ENCODE measurements around the gene TOP2A. TPM values are rescaled to one million over a fixed set of nuclear protein-coding genes. Genes with fewer than 3 reads are reported as not detected.

TOP2A gene
- total RNA-seq, 2 donors from 2014 or later, result 0.31 to 3.7 TPM

- H3K9me3 ChIP-seq, result no peaks in the 10 kb centered on the region
Measured at GRCh38 chr17:40437095-40437732, 19.5 kb upstream of the TOP2A start.

GRCh38 chr17:40436636-40437035 is 18.9 kb upstream of the TOP2A start:
- no peak overlapping the region for H3K4me3 ChIP-seq
- H3K9me3 ChIP-seq, result no peaks in the 10 kb centered on the region
- H3K27me3 ChIP-seq, result no peaks in the 10 kb centered on the region
- peaks cover 0 to 29% of the 10 kb centered on the region in 2 donors for H3K4me1 ChIP-seq
- no peak overlapping the region for H3K27ac ChIP-seq
- H3K36me3 ChIP-seq, result no peaks in the 10 kb centered on the region
- no peak for TF ChIP-seq CTCF (IDR thresholded peaks at IDR 0.05)
- DNase-seq (ENCODE audit: low spot score), result no peak

More at GRCh38 chr17:40437095-40437732, 19.5 kb upstream of the TOP2A start:
- H3K4me1 ChIP-seq, result peaks cover 0 to 32% of the 10 kb centered on the region in 2 donors
- no peak for DNase-seq (ENCODE audit: low spot score)
- H3K36me3 ChIP-seq, result no peaks in the 10 kb centered on the region
- TF ChIP-seq CTCF (IDR thresholded peaks at IDR 0.05), result no peak
- H3K27ac ChIP-seq, result no peak overlapping the region
- no peak overlapping the region for H3K4me3 ChIP-seq
- H3K27me3 ChIP-seq, result no peaks in the 10 kb centered on the region

- Histone ChIP-seq H3K9me3 (no peaks in the 10 kb centered on the region), H3K4me3 (no peak overlapping the region), H3K4me1 (peaks cover 0 to 29% of the 10 kb centered on the region in 2 donors), H3K27ac (peak overlapping the region; percentile 5 to 29), H3K36me3 (no peaks in the 10 kb centered on the region), H3K27me3 (no peaks in the 10 kb centered on the region)
- peak; percentile 17 to 57 for TF ChIP-seq CTCF (IDR thresholded peaks at IDR 0.05)
- DNase-seq (ENCODE audit: low spot score), result no peak
Measured at GRCh38 chr17:40433551-40434415, 16.1 kb upstream of the TOP2A start.

GRCh38 chr17:40432864-40433528 is 15.3 kb upstream of the TOP2A start:
- no peak for DNase-seq (ENCODE audit: low spot score)

GRCh38 chr17:40431231-40431602 is 13.5 kb upstream of the TOP2A start:
- H3K27ac ChIP-seq, result no peak overlapping the region
- H3K36me3 ChIP-seq, result no peaks in the 10 kb centered on the region
- TF ChIP-seq CTCF (IDR thresholded peaks at IDR 0.05), result no peak
- H3K9me3 ChIP-seq, result no peaks in the 10 kb centered on the region
- H3K4me1 ChIP-seq, result peaks cover 0 to 14% of the 10 kb centered on the region in 2 donors
- no peaks in the 10 kb centered on the region for H3K27me3 ChIP-seq
- H3K4me3 ChIP-seq, result no peak overlapping the region
- peak; percentile 21 for DNase-seq (ENCODE audit: low spot score)

More at GRCh38 chr17:40432864-40433528, 15.3 kb upstream of the TOP2A start:
- peaks cover 0 to 29% of the 10 kb centered on the region in 2 donors for H3K4me1 ChIP-seq
- no peaks in the 10 kb centered on the region for H3K36me3 ChIP-seq
- H3K27me3 ChIP-seq, result no peaks in the 10 kb centered on the region
- H3K9me3 ChIP-seq, result no peaks in the 10 kb centered on the region
- no peak for TF ChIP-seq CTCF (IDR thresholded peaks at IDR 0.05)
- peak overlapping the region; percentile 5 to 29 for H3K27ac ChIP-seq
- H3K4me3 ChIP-seq, result no peak overlapping the region

Measured in right atrium auricular region (tissue), 2 donors.